GM12865 (cell line): ENCODE results near the gene TCP11.

Experiments used
- DNase-seq: peaks from one replicate; pipeline ENCODE4 v3.0.0; 2010; ENCODE audit warnings: low read depth
- H3K4me3 ChIP-seq: 2 replicates; pipeline ENCODE4 v1.5.1; 2011; ENCODE audit warnings: mild to moderate bottlenecking, low read depth, low read length, control low read depth
- TF ChIP-seq, protein P1 (sequence below): IDR thresholded peaks from 2 replicates; pipeline ENCODE4 v1.5.1; 2011; ENCODE audit warnings: low read length, control low read depth, low read depth, inconsistent platforms; ENCODE audit not compliant: insufficient read depth; ENCODE audit errors: missing control alignments

Gene TCP11

DNA sequence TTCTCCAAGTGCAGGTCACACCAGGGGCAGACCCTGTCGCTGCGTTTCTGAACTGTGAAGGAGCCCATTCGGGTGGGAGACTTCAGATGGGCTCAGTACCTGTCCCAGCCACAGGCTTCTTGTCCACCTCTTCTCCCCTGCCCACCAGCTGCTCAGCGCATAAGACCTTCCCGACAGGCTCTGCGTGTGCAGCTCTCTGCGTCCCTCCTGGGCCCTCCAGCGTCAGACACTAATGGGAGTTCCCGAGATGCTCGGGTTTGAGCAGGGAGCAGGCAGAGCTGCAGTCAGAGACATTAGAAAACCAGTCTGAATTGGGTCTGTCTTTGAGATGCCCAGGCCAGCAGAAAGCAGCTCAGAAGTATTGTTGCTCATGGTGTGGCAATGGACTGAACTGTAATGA is 50.4 kb downstream of the TCP11 start:
- no peak overlapping the region for H3K4me3 ChIP-seq
- no peak for DNase-seq
- TF ChIP-seq, protein P1, sequence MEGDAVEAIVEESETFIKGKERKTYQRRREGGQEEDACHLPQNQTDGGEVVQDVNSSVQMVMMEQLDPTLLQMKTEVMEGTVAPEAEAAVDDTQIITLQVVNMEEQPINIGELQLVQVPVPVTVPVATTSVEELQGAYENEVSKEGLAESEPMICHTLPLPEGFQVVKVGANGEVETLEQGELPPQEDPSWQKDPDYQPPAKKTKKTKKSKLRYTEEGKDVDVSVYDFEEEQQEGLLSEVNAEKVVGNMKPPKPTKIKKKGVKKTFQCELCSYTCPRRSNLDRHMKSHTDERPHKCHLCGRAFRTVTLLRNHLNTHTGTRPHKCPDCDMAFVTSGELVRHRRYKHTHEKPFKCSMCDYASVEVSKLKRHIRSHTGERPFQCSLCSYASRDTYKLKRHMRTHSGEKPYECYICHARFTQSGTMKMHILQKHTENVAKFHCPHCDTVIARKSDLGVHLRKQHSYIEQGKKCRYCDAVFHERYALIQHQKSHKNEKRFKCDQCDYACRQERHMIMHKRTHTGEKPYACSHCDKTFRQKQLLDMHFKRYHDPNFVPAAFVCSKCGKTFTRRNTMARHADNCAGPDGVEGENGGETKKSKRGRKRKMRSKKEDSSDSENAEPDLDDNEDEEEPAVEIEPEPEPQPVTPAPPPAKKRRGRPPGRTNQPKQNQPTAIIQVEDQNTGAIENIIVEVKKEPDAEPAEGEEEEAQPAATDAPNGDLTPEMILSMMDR, result no peak

DNA sequence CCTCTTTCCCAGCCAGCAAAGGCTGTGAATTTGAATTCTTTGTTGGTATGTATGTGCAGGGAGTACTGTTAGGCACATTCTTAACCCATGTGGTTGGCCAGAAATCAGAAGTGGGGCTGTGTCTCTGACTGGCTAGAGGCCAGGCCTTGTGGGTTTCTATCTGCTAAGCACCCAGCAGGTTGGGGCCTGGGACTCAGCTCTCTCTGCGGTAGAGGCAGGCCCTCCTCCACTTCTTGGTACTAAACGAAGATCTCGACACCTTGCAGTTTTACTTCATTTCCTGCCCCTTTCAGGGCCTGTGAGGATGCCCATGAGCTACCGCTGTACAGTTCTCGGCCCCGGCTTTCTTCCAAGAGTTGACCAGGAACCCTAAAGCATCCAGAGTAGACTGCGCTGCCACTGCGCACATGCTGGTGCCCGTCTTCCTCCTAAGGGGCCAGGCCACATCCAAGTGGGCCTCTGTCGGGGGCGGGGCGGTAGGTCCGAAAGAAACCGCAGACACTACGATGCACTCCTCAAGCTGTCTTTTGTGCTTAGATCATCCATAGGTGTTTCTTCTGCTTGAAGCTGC is 51.1 kb downstream of the TCP11 start:
- TF ChIP-seq, protein P1, result no peak
- no peak overlapping the region for H3K4me3 ChIP-seq
- no peak for DNase-seq

DNA sequence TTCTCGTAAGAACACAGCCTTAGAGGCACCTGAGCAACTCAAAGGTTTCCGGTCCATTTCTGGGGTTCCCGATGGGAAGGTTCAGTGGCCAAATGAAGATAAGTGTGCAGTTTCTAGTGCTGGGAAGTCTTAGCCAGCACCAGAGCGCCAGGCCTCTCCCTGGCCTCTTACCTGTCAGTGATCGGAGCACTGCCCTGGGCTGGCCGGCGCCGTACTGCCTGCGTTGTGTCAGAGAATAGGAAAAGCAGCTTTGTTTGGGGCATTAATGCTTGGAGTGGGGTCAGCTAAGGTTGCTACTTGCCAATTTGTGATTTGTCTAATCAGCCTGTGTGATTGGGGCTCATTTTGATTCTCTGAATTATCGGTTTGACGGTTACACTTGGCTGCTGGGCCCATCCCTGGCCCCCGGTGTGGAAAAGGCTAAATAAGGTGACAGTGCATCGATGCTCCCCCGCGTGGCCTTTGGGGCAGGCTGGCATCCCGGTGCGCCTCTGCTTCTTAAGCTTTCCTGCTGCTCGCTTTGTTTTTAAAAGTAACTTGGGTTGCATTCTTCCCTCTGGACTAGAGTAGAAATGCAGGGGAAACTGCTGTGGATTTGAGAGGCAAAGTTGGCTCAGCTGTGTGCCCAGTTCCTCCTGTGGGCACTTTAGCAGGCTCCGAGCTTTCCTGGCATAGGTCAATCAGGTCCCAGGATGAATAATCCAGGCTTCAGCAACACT is 51.8 kb downstream of the TCP11 start:
- DNase-seq, result no peak
- TF ChIP-seq, protein P1, result no peak
- H3K4me3 ChIP-seq, result no peak overlapping the region

DNA sequence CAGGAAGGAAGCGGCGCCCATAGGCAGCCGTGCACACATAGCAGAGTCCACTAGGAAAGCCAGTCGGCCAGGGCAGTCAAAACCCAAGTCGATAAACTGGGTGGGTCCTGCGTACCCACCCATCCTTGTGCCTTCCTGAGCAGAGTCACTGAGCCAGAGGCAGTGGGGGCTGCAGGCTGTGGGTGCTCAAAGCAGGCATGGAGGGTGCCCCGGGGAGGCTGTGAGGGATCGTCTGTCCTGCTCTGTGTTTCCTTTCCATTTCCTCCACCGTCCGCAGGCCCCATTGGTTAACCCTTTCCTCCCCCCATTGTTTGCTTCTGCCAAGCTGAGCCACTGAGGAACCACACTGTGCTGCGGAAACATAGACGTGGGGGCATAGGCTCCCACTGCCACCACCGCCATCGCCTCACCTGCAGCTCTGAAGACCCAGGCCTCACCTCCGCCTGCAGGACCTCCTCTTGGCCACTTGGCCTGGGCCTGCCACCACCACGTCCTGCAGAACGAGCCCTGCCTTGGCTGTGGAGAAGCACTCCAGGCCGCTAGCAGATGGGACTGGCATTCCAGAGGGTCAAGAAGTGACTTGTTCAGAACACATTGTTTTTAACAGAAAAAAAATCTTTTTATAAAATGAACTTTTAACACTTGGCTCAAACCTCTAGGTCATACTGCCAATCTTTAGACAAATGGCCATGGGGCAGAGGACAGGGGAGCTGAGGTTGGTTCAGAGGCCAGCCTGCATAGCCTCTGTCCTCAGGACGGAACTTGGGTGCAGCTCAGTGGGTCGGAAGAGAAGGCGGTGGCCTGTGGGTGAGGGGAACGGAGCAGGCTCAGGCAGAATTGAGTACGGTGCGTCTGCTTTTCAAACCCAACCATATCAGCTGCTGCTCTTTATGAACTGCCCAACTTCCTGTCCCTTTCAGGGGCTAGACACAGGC is 52.6 kb downstream of the TCP11 start:
- TF ChIP-seq, protein P1, result no peak
- DNase-seq, result no peak
- no peak overlapping the region for H3K4me3 ChIP-seq

GRCh38 chr6:35087361-35088280 is 53.5 kb downstream of the TCP11 start:
- TF ChIP-seq, protein P1, result no peak
- DNase-seq, result no peak
- no peak overlapping the region for H3K4me3 ChIP-seq
